ENCODE data around the gene A2ML1.

- no peak for TF ChIP-seq CTCF (IDR thresholded peaks at IDR 0.05)
- no peak for TF ChIP-seq EP300 (IDR thresholded peaks at IDR 0.05)
- TF ChIP-seq POLR2AphosphoS5 (IDR thresholded peaks at IDR 0.05), result no peak
These were observed 33.5 kb downstream of the A2ML1 start for GRCh38 chr12:8855891-8856290.
